NCI-H2029 treated with DMSO at 0.1 percent for 48 hours (cell line): ENCODE measurements around the gene CLSTN1.

Experiments
- DNase-seq: peaks from one replicate; lab custom pipeline; 2025; lab: John Stamatoyannopoulos, UW

Gene CLSTN1

DNA sequence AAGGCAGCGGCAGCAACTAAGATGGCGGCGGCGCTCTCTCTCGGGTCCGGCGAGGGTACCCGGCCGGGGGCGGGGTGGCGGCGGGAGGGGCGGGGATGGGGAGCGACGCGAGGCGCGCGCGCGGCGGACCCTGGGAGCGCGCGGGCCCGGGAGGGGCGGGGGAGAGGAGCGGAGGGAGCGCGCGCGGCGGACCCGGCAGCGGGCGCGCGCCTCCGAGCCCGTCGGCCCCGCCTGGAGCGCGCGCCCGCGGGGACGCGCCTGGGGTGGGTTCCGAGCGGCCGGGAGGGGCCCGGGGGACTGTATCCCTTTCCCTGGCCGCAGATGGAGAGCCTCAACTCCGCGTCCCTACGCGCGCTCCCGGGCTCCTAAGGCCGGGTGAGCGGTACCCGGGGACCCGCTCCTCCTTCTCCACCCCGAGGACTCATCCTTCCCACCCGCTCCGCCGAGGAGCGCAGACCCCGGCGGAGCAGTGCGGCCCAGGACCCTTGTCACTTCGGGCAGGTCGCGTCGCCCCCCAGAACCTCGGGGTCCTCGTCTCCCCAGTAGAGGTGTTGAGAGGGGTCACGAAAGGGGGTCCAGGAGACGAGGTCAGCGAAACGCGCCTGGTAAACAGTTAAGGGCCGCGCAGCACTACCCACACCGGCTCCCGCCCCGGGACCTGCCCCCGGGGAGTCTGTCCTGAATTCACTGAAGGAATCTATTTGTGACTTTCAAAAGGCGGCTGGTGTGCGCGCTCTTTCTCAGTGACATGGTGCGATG, at the start of gene CLSTN1:
TSS of gene CLSTN1 (minus strand) at position 23 of the 759 bp plus-strand sequence. CDS start 232 bp downstream, outside the sequence.
- peak; percentile 36 for DNase-seq

GRCh38 chr1:9873385-9873784, 49.6 kb upstream of the CLSTN1 start:
- DNase-seq: no peak

DNA sequence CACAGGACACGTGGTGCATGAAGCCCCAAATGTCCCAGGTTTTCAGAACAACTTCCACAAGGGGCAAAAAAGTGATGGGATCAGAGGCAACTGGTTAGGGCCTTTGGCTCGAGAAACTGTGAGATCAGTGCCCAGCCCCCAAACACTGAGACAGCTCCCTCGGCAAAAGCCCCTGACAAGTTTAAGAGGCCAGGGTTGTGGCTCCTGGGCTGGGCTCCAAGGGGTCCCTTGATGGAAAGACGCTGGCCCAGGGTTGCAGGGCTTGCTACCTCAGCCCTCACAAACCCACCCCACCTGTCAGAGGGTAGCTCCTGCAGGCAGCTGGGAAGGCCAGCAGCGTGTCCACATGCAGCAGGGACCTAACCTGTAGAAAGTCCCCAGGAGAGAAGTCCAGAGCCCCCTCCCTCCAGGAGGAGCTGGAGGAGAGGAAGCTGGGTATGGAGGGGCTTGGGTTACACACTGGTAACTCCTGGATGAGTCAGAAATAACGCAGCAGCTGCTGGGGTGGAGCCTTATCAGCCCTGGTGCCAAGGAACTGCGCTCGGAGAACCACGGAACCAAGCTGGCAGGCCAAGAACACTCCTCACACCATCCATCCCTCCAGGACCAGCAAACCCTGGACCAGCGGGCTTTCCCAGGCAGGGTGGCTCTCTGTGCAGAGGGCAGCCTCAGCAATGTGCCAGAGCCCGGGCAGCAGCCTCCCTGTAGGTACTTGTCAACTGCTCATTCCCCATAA, 48.8 kb upstream of the CLSTN1 start:
- DNase-seq: no peak

GRCh38 chr1:9871707-9872425, 48.1 kb upstream of the CLSTN1 start:
- DNase-seq: no peak

GRCh38 chr1:9871021-9871420, 47.3 kb upstream of the CLSTN1 start:
- no peak for DNase-seq

GRCh38 chr1:9870572-9870971, 46.8 kb upstream of the CLSTN1 start:
- no peak for DNase-seq

DNA sequence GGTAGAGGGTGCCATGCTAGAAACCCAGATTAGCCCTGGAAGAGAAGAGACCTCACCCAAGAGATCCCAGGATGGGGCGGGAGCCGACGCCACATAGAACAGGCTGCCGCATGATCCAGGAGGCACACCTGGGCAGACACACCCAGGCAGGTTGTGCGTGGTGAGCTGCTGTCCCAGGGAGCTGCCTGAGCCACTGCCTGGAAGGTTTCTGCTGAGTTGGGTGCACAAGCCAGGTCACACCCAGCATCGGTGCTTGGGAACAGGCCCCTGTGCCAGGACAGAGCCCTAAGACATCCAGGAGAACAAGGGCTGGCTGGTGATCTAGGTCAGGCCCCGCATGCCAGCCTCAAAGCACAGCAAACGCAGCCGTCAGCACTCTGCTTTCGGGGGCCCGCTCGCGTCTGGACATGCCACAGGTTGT, 46.1 kb upstream of the CLSTN1 start:
- DNase-seq: no peak

DNA sequence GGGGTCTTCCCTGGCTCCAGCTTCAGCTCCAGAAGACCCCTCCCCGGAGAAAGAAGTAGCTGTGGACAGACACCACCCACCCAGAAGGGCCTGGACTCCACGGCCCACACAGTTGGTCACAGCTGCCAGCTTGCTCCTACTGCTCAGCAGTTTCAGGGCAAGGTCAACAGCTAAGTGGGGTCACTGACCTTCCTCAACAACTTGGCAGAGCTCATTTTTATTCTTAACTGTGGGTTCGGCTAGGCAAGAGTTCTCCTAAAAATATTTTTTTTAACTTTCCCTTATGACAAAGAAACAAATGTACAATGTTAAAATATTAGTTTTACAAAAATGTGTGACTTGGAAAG, 44.5 kb upstream of the CLSTN1 start:
- DNase-seq: no peak

GRCh38 chr1:9867408-9868243, 43.9 kb upstream of the CLSTN1 start:
- peak; percentile 46 for DNase-seq

GRCh38 chr1:9866836-9867235, 43.1 kb upstream of the CLSTN1 start:
- no peak for DNase-seq

DNA sequence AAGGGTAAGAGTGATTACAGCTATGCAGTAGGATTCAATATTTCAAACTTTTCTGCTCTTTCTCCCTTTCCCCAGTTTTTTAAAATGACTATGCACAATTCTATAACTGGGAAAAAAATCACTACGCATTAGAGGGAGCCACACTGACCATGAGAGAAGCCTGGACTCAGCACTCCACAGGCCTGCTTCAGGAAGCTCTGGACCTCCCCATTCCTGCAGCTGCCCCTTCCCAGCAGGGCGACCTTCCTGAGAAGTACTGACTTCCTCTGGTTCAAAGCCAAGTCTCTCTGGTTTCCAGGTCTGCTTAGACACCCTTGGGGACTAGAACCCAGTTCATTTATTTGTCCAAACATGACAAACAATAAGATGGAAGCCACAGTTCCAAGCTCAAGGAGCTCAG, 42.0 kb upstream of the CLSTN1 start:
- DNase-seq: peak; percentile 36

GRCh38 chr1:9863371-9863770, 39.6 kb upstream of the CLSTN1 start:
- DNase-seq: no peak

GRCh38 chr1:9861360-9861759, 37.6 kb upstream of the CLSTN1 start:
- DNase-seq: no peak

- DNase-seq: no peak
Measured at GRCh38 chr1:9860887-9861286, 37.1 kb upstream of the CLSTN1 start.

DNA sequence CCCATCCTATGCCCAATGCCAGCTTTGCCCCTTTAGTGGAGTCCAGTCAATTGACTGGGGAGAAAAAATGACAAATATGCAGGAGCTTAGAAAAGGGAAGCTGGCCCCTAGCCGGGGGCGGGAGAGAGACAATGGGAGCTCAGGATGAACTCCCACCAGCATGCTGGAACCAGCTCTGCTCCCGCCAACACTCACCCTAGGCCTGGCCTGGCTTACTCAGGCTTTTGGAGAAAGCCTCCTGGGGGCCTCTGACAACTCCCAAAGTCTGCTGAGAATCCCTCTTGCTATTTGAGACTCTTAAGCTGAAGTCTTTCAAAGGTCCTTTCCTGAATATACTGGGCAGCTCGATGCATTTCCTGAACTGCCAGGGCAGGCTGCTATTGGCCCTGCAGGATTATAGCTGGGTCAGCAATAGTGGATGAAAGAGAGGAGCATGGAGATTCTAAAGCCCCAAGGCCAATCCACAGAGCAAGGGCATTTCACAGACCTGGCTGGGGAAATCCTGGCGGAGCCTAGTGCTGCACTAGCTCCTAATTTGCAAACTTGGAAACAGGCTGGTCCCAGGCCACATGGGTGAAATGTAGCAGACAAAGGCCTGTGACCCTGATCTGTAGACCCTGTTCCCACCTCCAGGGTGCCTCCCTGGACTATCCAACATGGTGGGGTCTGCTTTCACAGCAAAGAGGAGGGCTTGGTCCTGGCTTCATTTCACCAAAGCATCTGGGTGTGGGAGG, 35.7 kb upstream of the CLSTN1 start:
- no peak for DNase-seq

GRCh38 chr1:9858293-9859035, 34.7 kb upstream of the CLSTN1 start:
- no peak for DNase-seq

DNA sequence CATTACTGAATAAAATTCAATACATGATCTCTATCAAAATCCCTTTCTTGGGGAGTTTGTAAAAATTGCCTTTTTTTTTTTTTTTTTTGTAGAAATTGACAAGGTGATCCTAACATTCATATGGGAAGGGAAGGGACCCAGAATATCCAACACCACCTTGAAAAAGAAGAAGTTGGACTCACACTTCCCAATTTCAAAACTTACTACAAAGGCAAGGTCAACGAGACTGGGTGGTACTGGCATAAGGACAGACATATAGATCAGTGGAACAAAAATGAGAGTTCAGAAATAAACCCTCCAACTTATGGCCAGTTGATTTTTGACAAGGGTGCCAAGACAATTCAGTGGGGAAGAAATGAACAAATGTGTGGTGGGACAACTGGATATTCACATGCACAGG, 31.4 kb upstream of the CLSTN1 start:
- no peak for DNase-seq

- no peak for DNase-seq
Measured at GRCh38 chr1:9853249-9853595, 29.5 kb upstream of the CLSTN1 start.

GRCh38 chr1:9852410-9853248, 28.9 kb upstream of the CLSTN1 start:
- no peak for DNase-seq

- DNase-seq: no peak
Measured at GRCh38 chr1:9852004-9852403, 28.2 kb upstream of the CLSTN1 start.
